GM13976 (cell line): Measurements from ENCODE around the gene ATP5F1D.

Experiments
- DNase-seq: peaks from one replicate; pipeline ENCODE4 v3.0.0; 2012; ENCODE audit warnings: low spot score
- CTCF ChIP-seq: IDR thresholded peaks from 2 replicates; pipeline ENCODE4 v1.5.1; 2012; ENCODE audit warnings: borderline replicate concordance, mild to moderate bottlenecking; ENCODE audit not compliant: insufficient read depth; ENCODE audit errors: extremely low read depth, missing control alignments, control extremely low read depth
- in situ Hi-C: fragments of 300-500 bp; cut with MboI; formaldehyde crosslinking; loops from one replicate; pipeline ENCODE4 v1.12.0; 2022; ENCODE audit warnings: low sequenced_read_pairs, mixed read lengths, inconsistent platforms; ENCODE audit not compliant: unreplicated experiment

Gene ATP5F1D

DNA sequence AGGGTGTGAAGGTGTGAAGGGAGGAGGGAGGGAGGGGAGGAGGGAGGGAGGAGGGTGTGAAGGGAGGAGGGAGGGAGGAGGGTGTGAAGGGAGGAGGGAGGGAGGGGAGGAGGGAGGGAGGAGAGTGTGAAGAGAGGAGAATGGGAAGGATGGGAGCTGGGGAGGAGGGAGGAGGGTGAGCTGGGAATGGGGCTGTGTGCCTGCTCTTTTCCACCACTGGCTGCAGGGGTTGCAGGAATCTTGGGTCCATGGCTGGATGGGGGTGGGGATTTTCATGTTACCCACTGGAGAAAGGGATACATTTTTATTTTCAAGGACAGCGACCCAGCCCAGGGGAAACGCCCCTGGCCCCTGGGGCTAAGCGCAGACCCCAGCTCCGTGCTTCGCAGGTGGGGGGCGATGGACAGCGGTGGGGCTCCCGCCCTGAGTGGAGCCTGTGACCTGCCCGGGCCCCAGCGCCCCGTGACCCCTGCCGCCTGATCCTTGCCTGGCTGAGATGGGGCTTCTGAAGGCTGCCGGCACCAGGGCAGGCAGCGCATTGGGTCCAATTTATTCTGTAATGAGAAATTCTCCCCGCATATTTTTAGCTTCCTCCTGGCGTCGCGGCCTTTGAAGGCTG lies 41.1 kb downstream of the ATP5F1D start:
- DNase-seq = no peak
- in situ Hi-C loops = no loop called here
- no peak for TF ChIP-seq CTCF

DNA sequence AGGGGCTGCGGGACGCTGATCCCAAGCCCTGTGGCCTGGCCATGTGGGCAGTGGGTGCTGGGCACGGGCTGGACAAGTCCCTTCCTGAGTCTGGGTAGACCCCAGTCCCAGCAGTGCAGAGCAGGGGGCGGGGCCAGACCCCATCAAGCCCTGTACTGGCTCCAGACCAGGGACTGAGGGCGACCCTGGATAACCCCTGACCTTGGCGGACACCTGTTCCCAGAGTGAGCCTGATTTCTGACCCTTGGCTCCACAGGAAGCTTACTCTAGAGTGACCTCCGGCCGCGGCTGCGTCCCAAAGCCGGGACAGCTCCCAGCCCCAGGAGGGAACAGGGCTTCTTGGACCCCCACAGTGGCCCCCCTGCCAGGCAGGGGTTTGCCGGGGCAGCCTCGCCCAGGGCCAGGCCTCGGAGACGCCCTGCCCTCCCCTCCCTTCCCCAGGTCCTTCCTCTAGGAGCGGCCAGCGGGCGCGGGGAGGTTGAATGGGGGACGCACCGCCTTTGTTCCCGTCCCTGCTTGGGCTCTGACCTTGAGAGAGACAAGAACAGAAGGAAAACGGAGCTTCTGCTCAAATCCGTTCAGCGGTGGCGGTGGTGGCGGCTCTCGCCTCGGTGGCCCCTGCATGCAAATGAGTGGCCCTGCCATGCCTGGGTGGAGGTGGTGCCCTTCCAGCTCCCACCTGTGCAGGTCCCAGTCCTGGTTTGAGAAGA lies 41.8 kb downstream of the ATP5F1D start:
- TF ChIP-seq CTCF = no peak
- in situ Hi-C loops = no loop called here
- DNase-seq = no peak

GRCh38 chr19:1283917-1284292 lies 42.4 kb downstream of the ATP5F1D start:
- TF ChIP-seq CTCF = no peak
- DNase-seq = no peak
- in situ Hi-C loops = no loop called here

DNA sequence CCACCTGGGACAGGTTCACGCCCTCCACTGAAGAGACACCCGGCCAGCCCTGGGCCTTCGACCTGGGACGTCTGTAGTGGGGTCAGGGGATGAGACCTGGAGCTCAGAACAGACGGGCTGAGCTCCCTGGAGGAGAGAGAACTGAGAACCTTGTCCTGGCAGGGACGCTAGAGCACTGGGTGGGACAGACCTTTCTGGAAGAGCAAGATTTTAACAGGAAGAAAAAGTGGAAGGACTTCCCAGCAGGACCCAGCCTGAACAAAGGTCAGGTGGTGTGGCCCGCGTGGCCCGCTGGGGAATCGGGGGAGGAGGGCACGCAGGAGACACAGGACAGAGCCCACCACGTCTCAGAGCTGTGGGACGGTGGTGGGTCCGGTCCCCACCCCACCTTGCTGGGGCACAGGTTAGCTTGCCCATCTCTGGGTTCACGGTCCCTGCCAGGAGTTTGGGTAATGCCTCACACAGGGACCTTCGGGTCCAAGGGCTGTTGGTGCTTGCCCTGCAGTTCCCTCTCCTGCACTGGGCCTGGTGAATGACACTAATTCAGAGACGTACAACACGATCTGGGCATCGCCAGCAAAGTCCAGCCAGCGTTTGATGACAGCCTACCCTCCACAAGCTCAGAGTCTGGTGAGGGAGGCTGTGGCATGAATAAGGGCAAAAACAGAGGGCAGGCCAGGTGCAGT lies 42.9 kb downstream of the ATP5F1D start:
- in situ Hi-C loops = no loop called here
- DNase-seq = no peak
- no peak for TF ChIP-seq CTCF

DNA sequence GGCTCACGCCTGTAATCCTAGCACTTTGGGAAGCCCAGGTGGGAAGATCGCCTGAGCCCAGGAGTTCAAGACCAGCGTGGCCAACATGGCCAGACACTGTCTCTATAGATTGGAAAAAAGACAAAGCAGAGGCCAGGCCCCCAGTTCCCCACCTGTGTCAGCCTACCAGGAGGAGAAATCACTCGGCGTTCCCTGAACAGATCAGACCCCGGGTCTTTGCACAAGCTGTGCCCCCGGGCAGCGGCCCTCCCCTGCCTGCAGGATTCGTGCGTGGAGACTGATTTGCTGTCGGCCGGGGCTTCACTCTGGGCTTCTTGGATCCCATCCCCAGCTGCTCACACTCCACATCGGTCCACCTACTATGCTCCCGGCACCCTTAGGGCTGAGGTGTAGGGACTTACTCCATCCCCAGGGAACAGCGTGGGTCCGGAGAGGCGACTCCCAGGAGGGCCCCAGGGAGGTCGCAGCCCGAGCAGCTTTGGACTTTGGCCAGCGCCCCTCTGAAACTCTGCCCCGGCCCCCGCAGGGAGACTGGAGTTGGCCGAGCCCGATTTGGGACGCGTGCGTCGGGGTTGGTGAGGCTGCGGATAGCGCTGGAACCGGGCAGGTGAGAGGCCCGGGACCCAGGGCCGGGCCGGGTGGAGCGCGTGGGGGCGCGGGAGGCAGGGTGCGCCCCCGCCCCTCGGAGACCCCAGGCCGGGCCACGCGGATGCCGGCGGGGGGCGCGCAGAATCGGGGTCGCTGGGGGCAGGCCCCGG lies 43.6 kb downstream of the ATP5F1D start:
- TF ChIP-seq CTCF = no peak
- in situ Hi-C loops = no loop called here
- DNase-seq = no peak

- in situ Hi-C loops = no loop called here
- TF ChIP-seq CTCF = no peak
- no peak for DNase-seq
These were observed 44.3 kb downstream of the ATP5F1D start, which contains the start of gene EFNA2 for GRCh38 chr19:1285737-1286360. Gene EFNA2, plus strand, starts transcription at chr19:1285873. Its CDS starts 296 bp downstream, at chr19:1286169.
